Adrenal gland (tissue), 12 donors: Measurements from ENCODE around the gene FKTN. TPM values are rescaled to one million over a fixed set of nuclear protein-coding genes. Genes with fewer than 3 reads are reported as not detected.

Source experiments
- DNase-seq, 7 donors: peaks; one replicate each; pipeline ENCODE4 v3.0.0-alpha.2; 2019 to 2020
- H3K27ac ChIP-seq, 5 donors: fragments of 200-600 bp; sonication (generic) in 4 of 5; 1 replicate in 3 of 5; 2 replicates in 2 of 5; pipeline versions ENCODE4 v1.5.1 to v1.8.0; 2016 to 2020; ENCODE audit warnings: mild to moderate bottlenecking in 1 of 5
- H3K27me3 ChIP-seq: fragments of 200-600 bp; 2 replicates; pipeline ENCODE4 v1.8.0; 2021
- H3K36me3 ChIP-seq, 2 donors: fragments of 200-600 bp; replicated peaks in 1 of 2; 1 replicate in 1 of 2; 2 replicates in 1 of 2; pipeline versions ENCODE4 v1.5.1 to v1.8.0; 2018 to 2022
- H3K4me1 ChIP-seq, 2 donors: fragments of 200-600 bp; replicated peaks in 1 of 2; 1 replicate in 1 of 2; 2 replicates in 1 of 2; pipeline versions ENCODE4 v1.5.1 to v1.8.0; 2018 to 2021
- H3K4me3 ChIP-seq, 4 donors: fragments of 200-600 bp; sonication (generic) in 3 of 4; one replicate each; pipeline ENCODE4 v1.5.1; 2016 to 2018
- H3K9me3 ChIP-seq, 3 donors: fragments of 200-600 bp; sonication (generic) in 1 of 3; replicated peaks in 1 of 3; 1 replicate in 2 of 3; 2 replicates in 1 of 3; pipeline versions ENCODE4 v1.5.1 to v1.8.0; 2016 to 2021
- CTCF ChIP-seq, 6 experiments: fragments of 450-650 bp in 4 of 6; fragments of 200-600 bp in 2 of 6; sonication (generic) in 1 of 6; IDR thresholded peaks; 1 replicate in 5 of 6; 2 replicates in 1 of 6; pipeline versions ENCODE4 v1.5.1 to v1.8.0; 2016 to 2021; ENCODE audit warnings: antibody characterized with exemption in 6 of 6, mild to moderate bottlenecking in 2 of 6, moderate library complexity in 1 of 6
- POLR2A ChIP-seq, 2 donors: fragments of 450-650 bp; IDR thresholded peaks; one replicate each; pipeline ENCODE4 v1.6.1; 2017; ENCODE audit warnings: antibody characterized with exemption in 2 of 2, mild to moderate bottlenecking in 2 of 2, moderate library complexity in 1 of 2
- WGBS, 4 donors: extraction: QIAGEN DNeasy Blood & Tissue Kit in 2 of 4; methylation state at CpG; one replicate each; pipeline versions ENCODE4 v1.1.5 to v1.1.7; 2013 to 2017; 5-methylcytosine and 5-hydroxymethylcytosine counted together
- intact Hi-C, 2 donors: fragments of 100-400 bp; cut with DNase I; formaldehyde crosslinking; loops; one replicate each; pipeline versions ENCODE4 v1.14.1 to v1.15.0; 2022 to 2023
- polyA plus RNA-seq, 3 donors: library from polyadenylated mRNA; stranded (reverse); fragments of 200-250 nt in 2 of 3; fragments of 350-450 nt in 1 of 3; fragmentation: Illumina TruSeq in 1 of 3; extraction: RNeasy Lipid Tissue Mini Kit (QIAGEN cat#74804) in 1 of 3; gene quantifications; one replicate each; pipeline ENCODE4 v1.2.3, GENCODE V29; 2013 to 2014
- total RNA-seq, 9 donors: library from RNA; depleted of rRNA in 4 of 9; stranded (reverse); fragments of >200 nt in 4 of 9; fragments of 120-200 nt in 1 of 9; fragmentation: NEBNext Ultra II Directional in 1 of 9; extraction: Animal tissue kit (Norgen Biotek cat#: 25700) in 1 of 9; gene quantifications; one replicate each; pipeline versions ENCODE4 v1.1.0 to v1.2.4, GENCODE V29; 2013 to 2023
- donor health status: healthy with polysubstance abuse.
- donor health status: Bipolar disorder and iron deficiency.
- donor health status: DM: yes; HTN: yes; CAD: no.
- donor health status: DM: no; HTN: no; CAD: no.
- donor health status: DM: no; HTN: no; CAD: no.
- donor health status: DM: yes; HTN: yes; CAD: no.

FKTN gene
- total and polyA plus RNA-seq, 12 donors = 4.1 to 39.1 (median 15.5) TPM

GRCh38 chr9:105679257-105680022, 121.5 kb downstream of the FKTN start:
- Histone ChIP-seq H3K36me3 (no peaks in the 10 kb centered on the region), H3K9me3 (no peaks in the 10 kb centered on the region), H3K4me1 (no peaks in the 10 kb centered on the region), H3K4me3 (no peak overlapping the region), H3K27me3 (no peaks in the 10 kb centered on the region), H3K27ac (no peak overlapping the region)
- 76 to 85% (median 83%) methylated on average over 8 of the region's 8 CpGs for WGBS, 4 donors
- intact Hi-C loops = no loop called here
- TF ChIP-seq CTCF (IDR thresholded peaks at IDR 0.05) (no peak), POLR2A (IDR thresholded peaks at IDR 0.05) (no peak)
- DNase-seq = no peak

GRCh38 chr9:105681313-105681712, 123.4 kb downstream of the FKTN start:
- Histone ChIP-seq H3K27me3 (no peaks in the 10 kb centered on the region), H3K9me3 (no peaks in the 10 kb centered on the region), H3K4me3 (no peak overlapping the region), H3K36me3 (no peaks in the 10 kb centered on the region), H3K27ac (no peak overlapping the region), H3K4me1 (no peaks in the 10 kb centered on the region)
- DNase-seq = no peak
- intact Hi-C loops = no loop called here
- TF ChIP-seq CTCF (IDR thresholded peaks at IDR 0.05) (no peak), POLR2A (IDR thresholded peaks at IDR 0.05) (no peak)
- 91 to 95% (median 93%) methylated on average over 2 of the region's 2 CpGs for WGBS, 4 donors

- no peak for TF ChIP-seq POLR2A (IDR thresholded peaks at IDR 0.05)
- TF ChIP-seq CTCF (IDR thresholded peaks at IDR 0.05) = no peak
- Histone ChIP-seq H3K4me3 (no peak overlapping the region), H3K36me3 (no peaks in the 10 kb centered on the region), H3K4me1 (no peaks in the 10 kb centered on the region), H3K27ac (no peak overlapping the region), H3K9me3 (no peaks in the 10 kb centered on the region), H3K27me3 (no peaks in the 10 kb centered on the region)
- no peak for DNase-seq
- intact Hi-C loops = no loop called here
- WGBS, 4 donors = 86 to 94% (median 91%) methylated on average over 1 of the region's 1 CpG
These were observed 123.8 kb downstream of the FKTN start for GRCh38 chr9:105681724-105682123.

- DNase-seq = no peak
- intact Hi-C loops = no loop called here
- Histone ChIP-seq H3K9me3 (no peaks in the 10 kb centered on the region), H3K4me3 (no peak overlapping the region), H3K27ac (no peak overlapping the region), H3K36me3 (no peaks in the 10 kb centered on the region), H3K4me1 (no peaks in the 10 kb centered on the region), H3K27me3 (no peaks in the 10 kb centered on the region)
- WGBS, 4 donors = 64 to 77% (median 68%) methylated on average over 1 of the region's 1 CpG
- TF ChIP-seq POLR2A (IDR thresholded peaks at IDR 0.05) (no peak), CTCF (IDR thresholded peaks at IDR 0.05) (no peak)
These were observed 125.9 kb downstream of the FKTN start for GRCh38 chr9:105683688-105684275.
